NT2/D1 (cell line): ENCODE results near the gene PTPRH.
"Not testable (repeated sequence)": the region's sequence is repeated elsewhere in the genome, so short reads cannot be mapped to it uniquely, and the experiment has no call there.

Experiments used
- DNase-seq: peaks from one replicate; pipeline ENCODE4 v3.0.0-alpha.2; 2011; ENCODE audit warnings: low read depth, low spot score
- H3K27me3 ChIP-seq: 2 replicates; pipeline ENCODE4 v1.6.0; 2011; ENCODE audit warnings: mild to moderate bottlenecking; ENCODE audit not compliant: insufficient read length, insufficient read depth
- H3K36me3 ChIP-seq: 2 replicates; pipeline ENCODE4 v1.6.1; 2011; ENCODE audit warnings: mild to moderate bottlenecking, low read length, mixed read lengths; ENCODE audit not compliant: insufficient read depth, insufficient read length
- H3K4me1 ChIP-seq: 2 replicates; pipeline ENCODE4 v1.5.1; 2011; ENCODE audit not compliant: insufficient read depth, insufficient read length
- H3K4me3 ChIP-seq: 2 replicates; pipeline ENCODE4 v1.5.1; 2011; ENCODE audit warnings: low read depth; ENCODE audit not compliant: insufficient read length
- H3K9ac ChIP-seq: 2 replicates; pipeline ENCODE4 v1.6.0; 2011; ENCODE audit warnings: low read depth; ENCODE audit not compliant: insufficient read length
- H3K9me3 ChIP-seq: 2 replicates; pipeline ENCODE4 v1.5.1; 2011; ENCODE audit warnings: mild to moderate bottlenecking, low read length; ENCODE audit not compliant: insufficient read depth
- SUZ12 ChIP-seq: IDR thresholded peaks from 2 replicates; pipeline ENCODE4 v1.6.1; 2011; ENCODE audit not compliant: insufficient read length, insufficient read depth; ENCODE audit errors: extremely low read depth
- YY1 ChIP-seq: IDR thresholded peaks from 2 replicates; pipeline ENCODE4 v1.6.1; 2011; ENCODE audit not compliant: insufficient read length, insufficient read depth
- ZNF274 ChIP-seq: IDR thresholded peaks from 2 replicates; pipeline ENCODE4 v1.6.1; 2011; ENCODE audit warnings: mild to moderate bottlenecking, low read depth, low read length

PTPRH gene

GRCh38 chr19:55227241-55228014 is 18.1 kb upstream of the PTPRH start:
- Histone ChIP-seq H3K9ac (no peak overlapping the region), H3K4me1 (no peaks in the 10 kb centered on the region), H3K36me3 (peaks cover 72% of the 10 kb centered on the region), H3K27me3 (no peaks in the 10 kb centered on the region), H3K4me3 (no peak overlapping the region), H3K9me3 (no peaks in the 10 kb centered on the region)
- no peak for DNase-seq
- TF ChIP-seq SUZ12 (no peak), ZNF274 (no peak)

- no peak overlapping the region for H3K4me3 ChIP-seq
- no peaks in the 10 kb centered on the region for H3K4me1 ChIP-seq
- H3K9me3 ChIP-seq, result no peaks in the 10 kb centered on the region
- no peak for DNase-seq
- H3K36me3 ChIP-seq, result peaks cover 65% of the 10 kb centered on the region
- H3K27me3 ChIP-seq, result no peaks in the 10 kb centered on the region
- H3K9ac ChIP-seq, result no peak overlapping the region
- no peak for TF ChIP-seq SUZ12
- no peak for TF ChIP-seq YY1
- TF ChIP-seq ZNF274, result no peak
These were observed 17.5 kb upstream of the PTPRH start for GRCh38 chr19:55226788-55227187.

GRCh38 chr19:55226273-55226672 is 17.0 kb upstream of the PTPRH start:
- no peak for TF ChIP-seq ZNF274
- no peak for TF ChIP-seq SUZ12
- TF ChIP-seq YY1, result no peak
- no peak overlapping the region for H3K4me3 ChIP-seq

GRCh38 chr19:55225415-55225958 is 16.2 kb upstream of the PTPRH start:
- TF ChIP-seq SUZ12, result no peak
- TF ChIP-seq ZNF274, result no peak
- TF ChIP-seq YY1, result no peak
- Histone ChIP-seq H3K36me3 (peaks cover 55% of the 10 kb centered on the region), H3K4me1 (no peaks in the 10 kb centered on the region), H3K9me3 (peaks cover 7% of the 10 kb centered on the region; the same call in 1 of the 2 replicates), H3K4me3 (no peak overlapping the region), H3K27me3 (no peaks in the 10 kb centered on the region), H3K9ac (no peak overlapping the region)
- no peak for DNase-seq

More at GRCh38 chr19:55226273-55226672, 17.0 kb upstream of the PTPRH start:
- no peaks in the 10 kb centered on the region for H3K4me1 ChIP-seq
- no peak for DNase-seq
- no peaks in the 10 kb centered on the region for H3K9me3 ChIP-seq
- no peak overlapping the region for H3K9ac ChIP-seq
- H3K36me3 ChIP-seq, result peaks cover 60% of the 10 kb centered on the region
- H3K27me3 ChIP-seq, result no peaks in the 10 kb centered on the region

DNA sequence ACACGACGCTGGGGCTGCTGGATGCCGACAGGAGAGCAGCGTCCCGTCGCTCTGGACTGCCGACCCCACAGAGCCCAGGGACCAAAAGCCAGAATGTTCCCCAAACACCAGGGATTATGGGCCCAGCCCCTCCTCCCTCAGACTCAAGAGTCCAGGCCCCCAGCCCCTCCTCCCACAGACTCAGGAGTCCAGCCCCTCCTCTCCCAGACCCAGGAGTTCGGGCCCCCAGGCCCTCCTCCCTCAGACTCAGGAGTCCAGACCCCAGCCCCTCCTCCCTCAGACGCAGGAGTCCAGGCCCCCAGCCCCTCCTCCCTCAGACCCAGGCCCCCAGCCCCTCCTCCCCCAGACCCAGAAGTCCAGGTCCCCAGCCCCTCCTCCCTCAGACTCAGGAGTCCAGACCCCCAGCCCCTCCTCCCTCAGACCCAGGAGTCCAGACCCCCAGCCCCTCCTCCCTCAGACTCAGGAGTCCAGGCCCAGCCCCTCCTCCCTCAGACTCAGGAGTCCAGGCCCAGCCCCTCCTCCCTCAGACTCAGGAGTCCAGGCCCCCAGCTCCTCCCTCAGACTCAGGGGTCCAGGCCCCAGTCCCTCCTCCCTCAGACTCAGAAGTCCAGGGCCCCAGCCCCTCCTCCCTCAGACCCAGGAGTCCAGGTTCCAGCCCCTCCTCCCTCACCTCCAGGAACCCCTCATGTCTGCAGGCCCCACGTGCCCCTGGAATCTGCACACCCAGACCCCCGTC is 15.5 kb upstream of the PTPRH start:
- not testable (repeated sequence) for H3K4me3 ChIP-seq, H3K27me3 ChIP-seq, H3K9ac ChIP-seq, H3K4me1 ChIP-seq, DNase-seq
- Histone ChIP-seq H3K9me3 (peaks cover 13% of the 10 kb centered on the region; the same call in 1 of the 2 replicates), H3K36me3 (peaks cover 48% of the 10 kb centered on the region)

DNA sequence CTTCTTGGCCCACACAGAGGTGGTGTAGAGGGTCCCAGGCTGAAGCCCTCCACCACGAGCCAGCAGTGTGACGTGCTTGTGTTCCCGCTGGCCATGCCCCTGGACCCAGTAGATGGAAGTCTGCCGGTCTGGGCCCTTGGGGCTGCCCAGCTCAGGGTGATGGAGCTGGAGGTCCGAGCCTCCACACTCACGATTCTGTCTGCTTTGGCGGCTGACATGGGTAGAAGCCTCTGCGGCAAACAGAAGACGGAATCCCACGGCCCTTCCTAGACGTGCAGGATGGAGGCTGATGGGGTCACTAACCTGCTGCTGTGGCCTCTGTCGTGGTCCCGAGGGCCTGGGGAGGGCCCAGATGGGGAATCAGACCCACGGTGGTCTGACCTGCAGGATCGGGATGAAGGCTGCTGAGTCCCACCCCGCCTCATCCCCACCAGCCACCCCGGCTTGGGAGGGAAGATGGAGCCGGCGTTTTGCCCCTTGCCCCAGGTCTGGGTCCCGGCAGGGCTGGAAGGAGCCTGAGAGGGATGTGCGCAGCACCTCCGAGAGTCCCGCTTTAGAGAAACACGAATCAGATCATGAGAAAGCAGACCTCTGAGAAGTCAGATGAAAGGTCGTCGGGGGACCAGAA is 14.9 kb upstream of the PTPRH start:
- TF ChIP-seq SUZ12 (no peak), YY1 (no peak), ZNF274 (no peak)
- no peaks in the 10 kb centered on the region for H3K27me3 ChIP-seq

DNA sequence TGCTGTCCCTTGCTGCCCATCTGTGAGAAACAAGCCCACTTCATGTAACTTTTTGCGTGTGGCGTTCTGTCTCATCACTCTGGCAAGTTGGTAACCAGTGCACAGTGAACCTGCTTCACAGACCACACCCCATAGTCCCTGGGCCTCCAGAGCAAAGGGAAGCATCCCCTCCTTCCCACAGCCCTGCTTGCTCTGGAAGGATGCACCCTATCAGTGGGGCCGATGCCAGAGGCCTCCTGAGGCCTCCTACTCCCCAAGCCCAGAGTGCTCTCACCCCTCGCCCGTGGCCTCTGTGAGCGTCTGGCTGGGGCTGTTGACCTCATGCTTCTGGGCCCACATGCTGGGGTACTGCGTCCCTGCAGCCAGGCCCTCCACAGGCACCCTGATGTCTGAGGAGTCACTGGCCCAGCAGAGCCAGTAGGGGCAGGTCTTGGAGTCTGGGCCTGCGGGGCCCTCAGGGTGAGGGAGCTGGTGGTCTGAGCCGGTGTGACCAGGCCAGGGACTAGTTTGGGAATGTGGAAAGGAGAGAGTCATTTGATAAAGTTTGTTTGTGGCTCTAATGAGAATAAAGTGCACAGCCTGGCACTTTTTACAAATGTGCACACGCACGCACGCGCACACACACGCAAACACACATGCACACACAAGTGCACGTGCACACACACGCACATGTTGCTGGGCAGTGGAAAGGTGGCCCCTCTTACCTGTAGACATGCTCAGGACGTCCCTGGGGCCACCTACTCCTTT is 14.2 kb upstream of the PTPRH start:
- no peak for TF ChIP-seq ZNF274
- no peak for TF ChIP-seq SUZ12
- no peak for TF ChIP-seq YY1
- H3K4me3 ChIP-seq, result no peak overlapping the region
- peaks cover 35% of the 10 kb centered on the region for H3K36me3 ChIP-seq
- no peak overlapping the region for H3K9ac ChIP-seq
- peaks cover 13% of the 10 kb centered on the region; the same call in 1 of the 2 replicates for H3K9me3 ChIP-seq
- no peak for DNase-seq
- no peaks in the 10 kb centered on the region for H3K4me1 ChIP-seq
- no peaks in the 10 kb centered on the region for H3K27me3 ChIP-seq

More for the DNA sequence above, 14.9 kb upstream of the PTPRH start:
- H3K4me3 ChIP-seq, result no peak overlapping the region
- no peak for DNase-seq
- peaks cover 41% of the 10 kb centered on the region for H3K36me3 ChIP-seq
- H3K9me3 ChIP-seq, result peaks cover 13% of the 10 kb centered on the region; the same call in 1 of the 2 replicates
- H3K9ac ChIP-seq, result no peak overlapping the region
- H3K4me1 ChIP-seq, result no peaks in the 10 kb centered on the region
